GM18520 (cell line): ENCODE data around the gene GARIN3.

Experiments
- ATAC-seq: cut with Tn5 transposase; IDR thresholded peaks from one replicate; pipeline ENCODE4 v1.9.1; 2021; ENCODE audit not compliant: unreplicated experiment

The GARIN3 gene

GRCh38 chr5:157150995-157151394 is 15.1 kb downstream of the GARIN3 start:
- no peak for ATAC-seq

DNA sequence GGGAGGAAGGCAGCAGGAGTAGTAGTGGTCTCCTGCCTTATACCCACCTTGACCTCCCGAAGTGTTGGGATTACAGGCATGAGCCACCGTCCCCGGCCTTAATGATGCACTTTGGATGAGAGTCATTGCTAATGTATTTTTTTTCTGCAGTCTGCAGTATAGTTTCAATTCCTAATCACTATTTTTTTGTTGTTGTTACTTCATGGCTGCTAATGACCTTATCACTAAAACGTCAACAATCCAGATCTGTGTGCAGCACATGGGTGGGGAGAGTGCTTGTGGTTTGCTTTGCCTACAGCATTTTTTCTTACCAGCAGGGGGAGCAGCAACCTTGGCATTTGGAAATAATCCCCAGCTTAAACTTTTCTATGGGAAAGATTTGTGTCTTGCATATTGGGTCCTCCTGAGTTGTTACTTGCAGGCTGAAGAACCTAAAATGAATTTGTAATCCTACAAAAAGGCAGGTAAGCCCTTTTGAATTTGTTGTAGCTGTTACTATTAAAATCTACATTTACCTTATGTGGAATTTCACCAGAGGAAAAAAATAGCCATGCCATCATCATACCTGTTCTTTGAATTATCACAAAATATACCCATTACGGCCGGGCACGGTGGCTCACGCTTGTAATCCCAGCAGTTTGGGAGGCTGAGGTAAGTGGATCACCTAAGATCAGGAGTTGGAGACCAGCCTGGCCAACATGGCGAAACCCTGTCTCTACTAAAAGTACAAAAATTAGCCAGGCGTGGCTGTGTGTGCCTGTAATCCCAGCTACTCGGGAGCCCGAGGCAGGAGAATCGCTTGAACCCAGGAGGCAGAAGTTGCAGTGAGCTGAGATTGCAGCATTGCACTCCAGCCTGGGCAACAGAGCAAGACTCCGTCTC is 17.1 kb downstream of the GARIN3 start:
- no peak for ATAC-seq

DNA sequence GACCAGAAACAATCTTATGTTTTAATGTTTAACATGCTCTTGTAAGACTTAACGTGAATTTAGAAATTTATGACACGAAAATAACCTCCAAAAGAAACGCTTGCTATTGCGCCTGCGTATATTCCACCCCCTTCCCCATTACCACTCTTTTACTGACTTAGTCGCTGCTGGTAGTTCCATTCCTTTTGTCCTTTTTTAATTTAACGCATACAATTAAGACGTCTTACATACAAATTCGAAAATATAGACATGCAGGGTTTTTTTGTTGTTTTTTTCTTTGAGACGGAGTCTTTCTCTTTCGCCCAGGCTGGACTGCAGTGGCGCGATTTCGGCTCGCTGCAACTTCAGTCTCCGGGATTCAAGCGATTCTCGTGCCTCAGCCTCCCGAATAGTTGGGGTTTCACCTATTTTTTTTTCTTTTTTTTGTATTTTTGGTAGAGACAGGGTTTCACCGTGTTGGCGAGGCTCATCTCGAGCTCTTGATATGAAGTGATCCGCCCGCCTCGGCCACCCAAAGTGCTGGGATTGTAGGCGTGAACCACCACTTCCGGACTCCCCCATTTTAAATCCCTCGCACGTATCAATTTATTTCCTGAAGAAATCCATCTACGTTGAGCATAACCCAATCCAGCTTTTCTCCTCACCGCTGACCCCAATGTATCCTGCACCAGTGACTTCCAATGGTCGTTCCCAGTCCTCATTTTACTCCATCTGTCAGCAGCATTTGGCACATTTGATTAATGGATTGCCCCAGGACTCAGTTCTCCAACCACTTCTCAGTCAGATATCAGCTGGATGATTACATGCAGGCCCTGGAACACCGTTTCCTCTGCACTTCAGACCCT is 22.7 kb downstream of the GARIN3 start:
- ATAC-seq = peak; percentile 20

GRCh38 chr5:157142317-157143126 is 23.5 kb downstream of the GARIN3 start, which contains the start of gene MED7:
Gene MED7 (minus strand): TSS chr5:157142865. CDS start chr5:157139431, 3,434 bp downstream.
- ATAC-seq = peak; percentile 100

GRCh38 chr5:157137691-157138090 is 28.4 kb downstream of the GARIN3 start:
- ATAC-seq = no peak

DNA sequence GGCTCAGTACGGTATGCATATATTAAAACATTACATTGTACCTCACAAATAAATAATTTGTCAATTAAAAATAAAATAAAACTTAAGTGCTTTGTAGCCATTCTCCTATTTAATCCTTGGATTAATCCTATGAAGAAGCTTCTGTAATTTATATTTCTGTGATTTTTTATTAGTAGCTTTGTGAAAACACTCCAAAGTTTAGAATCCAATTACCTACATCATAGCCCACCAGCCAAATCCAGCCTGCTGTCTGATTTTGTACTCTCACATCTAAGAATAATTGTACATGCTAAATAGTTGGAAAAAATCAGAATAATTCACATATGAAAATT is 33.8 kb downstream of the GARIN3 start:
- ATAC-seq = no peak

- ATAC-seq = no peak
Observed at GRCh38 chr5:157130925-157131324, 35.1 kb downstream of the GARIN3 start.

DNA sequence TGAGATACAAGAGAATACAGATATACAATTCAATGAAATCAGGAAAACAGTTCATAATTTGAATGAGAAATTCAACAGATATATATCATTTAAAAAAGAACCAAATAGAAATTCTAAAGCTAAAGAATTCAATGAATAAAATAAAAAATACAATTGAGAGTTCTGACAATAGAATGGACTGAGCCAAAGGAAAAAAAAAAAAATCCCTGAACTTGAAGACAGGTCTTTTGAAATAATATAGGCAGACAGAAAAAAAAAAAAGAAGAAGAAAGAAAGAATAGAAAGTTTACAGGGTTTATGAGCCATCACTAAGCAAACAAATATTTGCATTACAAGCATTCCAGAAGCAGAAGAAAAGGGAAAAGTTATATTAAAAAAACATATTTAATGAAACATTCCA is 44.4 kb downstream of the GARIN3 start:
- no peak for ATAC-seq

DNA sequence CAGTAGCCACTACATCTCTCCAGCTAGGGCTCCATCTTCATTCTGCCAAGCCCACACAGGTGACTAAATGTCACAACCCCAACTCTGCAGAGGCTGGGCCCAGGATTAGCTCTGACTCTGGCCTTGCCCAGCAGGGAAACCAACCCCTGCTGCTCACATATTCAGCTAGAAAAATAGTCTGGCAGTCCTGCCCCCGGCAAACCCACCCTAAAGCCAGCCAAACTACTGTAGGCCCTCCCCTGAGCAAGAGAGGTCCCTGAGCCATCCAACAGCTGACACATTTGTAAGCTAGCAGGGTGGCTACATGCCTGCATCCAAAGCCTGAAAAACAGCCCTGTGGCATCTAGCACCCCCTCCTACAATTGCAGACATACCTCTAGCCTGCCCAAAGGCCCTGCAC is 46.0 kb downstream of the GARIN3 start:
- no peak for ATAC-seq

- ATAC-seq = peak; percentile 59
Observed at GRCh38 chr5:157116483-157116954, 49.5 kb downstream of the GARIN3 start.

- ATAC-seq = no peak
Observed at GRCh38 chr5:157115502-157115901, 50.6 kb downstream of the GARIN3 start.

DNA sequence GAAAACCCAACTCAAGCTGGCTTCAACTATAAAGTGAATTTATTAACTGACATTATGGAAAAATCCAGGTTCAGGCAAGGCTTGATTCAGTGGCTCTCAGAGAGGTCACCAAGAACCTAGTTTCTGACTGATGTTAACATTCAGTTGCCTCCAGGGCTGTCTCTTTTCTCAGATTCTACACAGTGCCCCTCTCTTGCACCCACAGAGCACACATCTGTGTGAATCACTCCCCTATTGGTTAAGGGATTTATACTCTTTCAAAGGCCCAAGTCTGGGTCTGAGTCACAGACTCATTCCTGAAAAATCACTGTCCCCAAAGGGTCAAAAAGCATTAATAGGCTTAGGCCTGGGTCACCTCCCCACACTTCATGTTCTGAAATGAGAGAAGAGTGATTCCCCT is 51.1 kb downstream of the GARIN3 start:
- ATAC-seq = no peak

DNA sequence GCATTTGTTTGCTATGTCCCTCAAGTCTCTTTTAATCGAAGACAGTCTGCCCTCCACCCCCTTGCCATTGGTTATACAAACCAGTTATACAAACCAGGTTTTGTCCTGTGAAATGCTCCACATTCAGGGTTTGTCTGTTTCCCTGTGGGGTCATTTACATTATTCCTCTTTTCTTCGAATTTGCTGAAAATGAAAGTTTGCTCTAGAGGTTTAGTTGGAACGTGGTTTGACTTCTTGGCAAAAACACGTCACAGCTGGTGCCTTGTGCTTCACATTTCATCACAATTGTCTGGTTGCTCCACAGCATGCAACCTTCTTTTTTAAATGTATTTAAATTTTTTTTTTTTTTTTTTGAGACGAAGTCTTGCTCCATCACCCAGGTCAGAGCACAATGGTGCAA is 53.1 kb downstream of the GARIN3 start:
- ATAC-seq = no peak
